ENCODE data around the gene BPIFB6.

BPIFB6 gene

GRCh38 chr20:32985596-32985995 lies 45.9 kb upstream of the BPIFB6 start:
- no peak for TF ChIP-seq CTCF (IDR thresholded peaks at IDR 0.05; ENCODE audit: unreplicated experiment in 3 of 3)
- no peaks in the 10 kb centered on the region for H3K36me3 Mint-ChIP-seq (ENCODE audit: low read depth)
- no peaks in the 10 kb centered on the region for H3K27me3 Mint-ChIP-seq (ENCODE audit: low read depth)
- H3K4me3 Mint-ChIP-seq, result no peak overlapping the region
- H3K9me3 Mint-ChIP-seq, result no peaks in the 10 kb centered on the region
- peaks cover 15% of the 10 kb centered on the region for H3K4me1 Mint-ChIP-seq
- no peak overlapping the region for H3K27ac Mint-ChIP-seq

- Mint-ChIP-seq H3K4me1 (peaks cover 10% of the 10 kb centered on the region), H3K36me3 (ENCODE audit: low read depth) (no peaks in the 10 kb centered on the region), H3K27me3 (ENCODE audit: low read depth) (no peaks in the 10 kb centered on the region), H3K9me3 (no peaks in the 10 kb centered on the region), H3K4me3 (no peak overlapping the region), H3K27ac (no peak overlapping the region)
- TF ChIP-seq CTCF (IDR thresholded peaks at IDR 0.05; ENCODE audit: unreplicated experiment in 3 of 3), result no peak
Measured at GRCh38 chr20:32986331-32986966, 45.0 kb upstream of the BPIFB6 start.

DNA sequence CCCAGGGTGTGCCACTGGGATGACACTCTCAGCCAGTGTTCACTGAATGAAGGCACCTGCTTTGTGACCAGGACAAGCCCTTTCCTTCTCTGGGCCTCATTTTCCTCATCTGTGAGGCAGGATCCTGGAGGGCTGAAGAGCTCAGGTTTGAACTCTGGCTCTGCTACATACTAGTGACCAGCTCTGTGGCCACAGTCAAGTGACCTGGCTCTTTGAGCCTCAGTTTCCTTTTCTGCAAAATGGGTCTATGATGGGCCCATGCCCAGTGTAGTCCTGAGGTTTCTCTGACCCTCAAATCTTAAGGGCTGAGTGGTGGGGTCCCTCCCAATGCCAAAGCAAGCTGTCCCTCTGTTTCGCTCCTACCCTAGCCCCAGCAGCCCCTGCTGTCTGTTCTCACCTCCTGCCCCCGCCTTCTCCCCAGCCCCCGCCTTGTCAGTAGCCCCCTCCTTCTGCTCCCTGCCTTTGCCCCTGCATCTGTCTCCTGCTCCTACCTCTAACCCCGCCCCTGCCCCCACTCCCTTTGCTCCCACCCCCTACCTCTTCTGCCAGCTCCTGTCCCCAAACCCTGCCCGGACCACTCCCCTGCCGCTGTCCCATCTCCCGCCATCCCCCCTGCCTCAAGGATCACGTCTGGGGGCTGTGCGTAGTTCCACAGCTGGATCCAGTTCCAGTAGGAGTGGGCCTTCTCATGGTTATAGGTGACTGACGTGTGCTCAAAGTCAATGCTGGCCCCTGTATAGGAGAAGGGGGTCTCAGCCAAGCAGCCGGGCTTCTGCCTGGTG lies 44.2 kb upstream of the BPIFB6 start:
- Mint-ChIP-seq H3K9me3 (no peaks in the 10 kb centered on the region), H3K36me3 (ENCODE audit: low read depth) (no peaks in the 10 kb centered on the region), H3K4me3 (no peak overlapping the region), H3K27me3 (ENCODE audit: low read depth) (no peaks in the 10 kb centered on the region), H3K4me1 (peaks cover 6% of the 10 kb centered on the region), H3K27ac (no peak overlapping the region)
- TF ChIP-seq CTCF (IDR thresholded peaks at IDR 0.05; ENCODE audit: unreplicated experiment in 3 of 3), result no peak

GRCh38 chr20:32988008-32988407 lies 43.4 kb upstream of the BPIFB6 start:
- H3K36me3 Mint-ChIP-seq (ENCODE audit: low read depth), result no peaks in the 10 kb centered on the region
- TF ChIP-seq CTCF (IDR thresholded peaks at IDR 0.05; ENCODE audit: unreplicated experiment in 3 of 3), result no peak
- no peaks in the 10 kb centered on the region for H3K9me3 Mint-ChIP-seq
- no peak overlapping the region for H3K27ac Mint-ChIP-seq
- H3K27me3 Mint-ChIP-seq (ENCODE audit: low read depth), result no peaks in the 10 kb centered on the region
- peaks cover under 1% of the 10 kb centered on the region for H3K4me1 Mint-ChIP-seq
- no peak overlapping the region for H3K4me3 Mint-ChIP-seq

DNA sequence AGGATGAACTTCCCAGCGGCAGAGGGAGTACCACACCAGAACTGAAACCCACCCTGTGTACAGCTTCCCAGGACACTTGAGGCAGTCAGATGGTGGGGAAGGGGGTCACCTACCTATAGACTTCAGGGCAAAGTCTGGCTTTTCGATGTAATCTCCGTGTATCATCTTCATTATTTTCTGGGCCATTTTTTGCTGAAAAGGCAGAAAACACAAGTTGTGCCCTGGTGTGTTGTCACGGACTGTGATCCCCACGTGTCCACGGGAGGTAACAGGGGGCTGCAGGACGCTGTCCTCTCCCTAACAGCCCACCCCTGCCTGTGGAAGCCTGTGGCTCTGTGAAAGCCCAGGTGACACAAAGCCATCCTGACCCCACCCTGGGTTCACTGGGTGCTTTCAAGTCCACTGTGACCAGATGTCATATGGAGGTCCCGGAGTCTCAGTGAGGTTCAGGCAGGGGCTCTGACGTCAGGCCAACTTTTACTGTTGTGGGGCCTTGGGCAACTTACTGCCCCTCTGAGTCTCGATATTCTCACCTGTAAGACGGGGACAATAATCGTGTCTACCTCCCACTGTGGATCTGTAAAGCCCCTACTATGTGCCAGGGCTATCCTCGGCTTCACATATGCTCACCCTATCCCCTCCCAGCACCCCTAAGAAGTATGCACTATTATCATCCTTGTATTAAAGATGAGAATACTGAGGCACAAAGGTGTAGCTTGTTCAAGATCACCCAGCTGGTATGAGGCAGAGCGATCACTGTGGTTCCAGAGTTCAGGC lies 41.8 kb upstream of the BPIFB6 start:
- Mint-ChIP-seq H3K4me3 (no peak overlapping the region), H3K27ac (no peak overlapping the region), H3K4me1 (no peaks in the 10 kb centered on the region), H3K27me3 (ENCODE audit: low read depth) (no peaks in the 10 kb centered on the region), H3K36me3 (ENCODE audit: low read depth) (no peaks in the 10 kb centered on the region), H3K9me3 (peaks cover 3% of the 10 kb centered on the region)
- TF ChIP-seq CTCF (IDR thresholded peaks at IDR 0.05; ENCODE audit: unreplicated experiment in 3 of 3), result no peak
